Cortex of kidney (tissue), 1 donor: ENCODE data around the gene AFAP1L2.

Source experiments
- DNase-seq: peaks from one replicate; lab custom pipeline; 2025; lab: John Stamatoyannopoulos, UW

Gene AFAP1L2

GRCh38 chr10:114310346-114310745 is 94.0 kb downstream of the AFAP1L2 start:
- no peak for DNase-seq

DNA sequence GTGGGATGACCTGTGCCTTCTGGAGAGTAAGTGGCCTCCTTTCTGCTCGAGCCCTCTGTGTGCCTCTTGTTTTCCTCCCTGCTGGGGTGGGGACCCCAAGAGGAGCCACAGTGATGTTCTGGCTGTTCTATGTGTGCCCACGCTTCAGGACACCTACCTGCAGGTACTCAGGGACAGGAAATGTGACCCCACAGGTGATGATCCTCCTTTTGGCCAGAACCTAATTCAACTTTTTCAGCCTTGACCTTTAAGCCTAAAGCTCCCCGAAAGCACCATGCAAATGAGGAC is 95.0 kb downstream of the AFAP1L2 start:
- no peak for DNase-seq

DNA sequence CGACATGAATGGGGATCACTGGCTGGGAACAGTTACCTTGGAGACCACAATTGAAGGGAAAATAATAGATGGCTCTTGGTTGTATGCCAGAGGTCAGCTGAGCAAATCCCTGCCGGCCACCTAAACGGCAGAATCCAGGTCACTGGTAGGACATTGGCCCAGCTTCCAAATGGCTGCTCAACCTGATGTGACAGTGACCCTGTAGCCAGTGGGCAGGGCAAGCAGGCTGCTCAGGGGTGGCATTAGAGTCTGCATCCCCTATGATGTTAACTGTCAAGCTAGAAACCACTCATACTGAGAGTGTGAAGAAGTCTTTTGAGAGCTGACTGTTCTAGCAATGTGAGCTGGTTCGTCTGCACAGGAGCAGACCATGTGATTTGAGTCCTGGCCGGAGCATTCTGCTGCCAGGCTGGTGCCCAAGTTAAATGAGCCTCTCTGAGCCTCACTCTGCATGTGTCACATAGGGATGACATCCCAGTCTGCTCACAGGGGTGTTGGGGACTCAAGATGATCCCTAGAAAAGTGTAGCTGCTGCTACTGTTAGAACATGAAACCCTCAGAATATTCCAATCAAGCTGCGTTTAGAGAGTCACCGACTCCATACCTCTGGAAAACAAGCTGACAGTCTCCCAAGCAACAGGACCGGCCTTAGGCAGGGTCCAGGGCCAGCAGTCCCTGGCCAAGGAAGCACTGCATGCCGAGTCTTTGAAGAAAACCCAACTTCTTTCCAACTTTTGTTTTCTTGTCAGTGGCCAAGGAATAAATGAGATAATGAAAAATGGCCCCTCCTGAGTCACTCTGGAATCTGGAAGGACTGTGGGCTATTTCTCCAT is 95.6 kb downstream of the AFAP1L2 start:
- no peak for DNase-seq

DNA sequence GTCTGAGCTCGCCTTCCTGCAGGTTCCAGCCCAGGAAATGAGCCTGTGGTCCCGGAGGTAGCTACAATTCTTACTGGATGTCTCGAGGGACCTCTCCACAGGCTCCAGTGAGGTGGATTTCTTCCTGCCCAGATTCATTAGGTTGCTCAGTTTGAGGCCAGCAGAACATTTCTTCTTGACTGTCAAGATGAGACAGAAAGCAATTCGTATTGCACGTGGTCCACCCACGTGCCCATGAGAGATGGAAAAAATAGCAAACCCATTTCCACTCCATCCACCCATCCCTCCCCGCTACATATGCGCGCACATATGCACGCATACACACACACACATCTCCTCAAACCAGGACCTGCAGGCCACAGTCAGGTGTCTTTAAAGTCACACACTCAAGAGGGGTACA is 96.6 kb downstream of the AFAP1L2 start:
- DNase-seq = no peak

GRCh38 chr10:114306116-114306973 is 98.0 kb downstream of the AFAP1L2 start:
- no peak for DNase-seq

DNA sequence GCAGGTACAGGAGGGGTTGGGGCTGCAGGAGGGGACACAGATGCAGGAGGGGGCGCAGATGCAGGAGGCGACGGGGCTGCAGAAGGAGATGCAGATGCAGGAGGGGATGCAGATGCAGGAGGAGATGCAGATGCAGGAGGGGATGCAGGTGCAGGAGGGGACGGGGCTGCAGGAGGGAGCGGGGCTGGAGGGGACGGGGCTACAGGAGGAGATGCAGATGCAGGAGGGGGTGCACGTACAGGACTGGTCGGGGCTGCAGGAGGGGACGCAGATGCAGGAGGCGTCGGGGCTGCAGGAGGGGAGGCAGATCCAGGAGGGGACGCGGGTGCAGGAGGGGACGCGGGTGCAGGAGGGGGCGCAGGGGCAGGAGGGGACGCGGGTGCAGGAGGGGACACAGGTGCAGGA is 98.8 kb downstream of the AFAP1L2 start:
- DNase-seq = no peak

DNA sequence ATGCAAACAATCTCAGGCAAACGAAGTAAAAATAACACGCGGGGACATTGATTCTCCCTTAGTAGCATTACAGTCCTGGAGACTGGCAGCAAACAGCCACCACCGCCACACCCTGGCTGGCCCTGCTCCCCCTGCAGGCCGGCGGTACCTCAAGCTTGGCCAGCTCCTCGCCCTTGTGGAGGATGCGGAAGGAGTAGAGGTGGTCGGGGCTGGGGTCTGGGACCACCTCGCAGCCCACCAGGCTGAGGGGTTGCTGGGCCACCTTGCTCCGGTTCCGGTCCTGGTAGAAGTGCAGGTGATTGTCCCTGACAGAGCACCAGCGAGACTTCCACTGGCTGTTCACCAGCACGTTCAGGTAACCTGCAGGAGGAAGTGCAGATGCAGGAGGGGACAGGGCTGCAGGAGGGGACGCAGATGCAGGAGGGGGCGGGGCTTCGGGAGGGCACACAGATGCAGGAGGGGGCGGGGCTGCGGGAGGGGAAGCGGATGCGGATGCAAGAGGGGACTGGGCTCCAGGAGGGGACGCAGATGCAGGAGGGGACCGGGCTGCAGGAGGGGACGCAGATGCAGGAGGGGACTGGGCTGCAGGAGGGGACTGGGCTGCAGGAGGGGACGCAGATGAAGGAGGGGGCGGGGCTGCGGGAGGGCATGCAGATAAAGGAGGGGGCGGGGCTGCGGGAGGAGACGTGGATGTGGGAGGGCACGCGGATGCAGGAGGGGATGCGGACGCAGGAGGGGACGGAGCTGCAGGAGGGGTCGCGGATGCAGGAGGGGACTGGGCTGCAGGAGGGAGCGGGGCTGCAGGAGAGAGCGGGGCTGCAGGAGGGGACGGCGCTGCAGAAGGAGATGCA is 99.5 kb downstream of the AFAP1L2 start:
- no peak for DNase-seq

- DNase-seq = no peak
These were observed 100.2 kb downstream of the AFAP1L2 start for GRCh38 chr10:114304017-114304570.

- DNase-seq = no peak
These were observed 100.7 kb downstream of the AFAP1L2 start for GRCh38 chr10:114303556-114303955.

DNA sequence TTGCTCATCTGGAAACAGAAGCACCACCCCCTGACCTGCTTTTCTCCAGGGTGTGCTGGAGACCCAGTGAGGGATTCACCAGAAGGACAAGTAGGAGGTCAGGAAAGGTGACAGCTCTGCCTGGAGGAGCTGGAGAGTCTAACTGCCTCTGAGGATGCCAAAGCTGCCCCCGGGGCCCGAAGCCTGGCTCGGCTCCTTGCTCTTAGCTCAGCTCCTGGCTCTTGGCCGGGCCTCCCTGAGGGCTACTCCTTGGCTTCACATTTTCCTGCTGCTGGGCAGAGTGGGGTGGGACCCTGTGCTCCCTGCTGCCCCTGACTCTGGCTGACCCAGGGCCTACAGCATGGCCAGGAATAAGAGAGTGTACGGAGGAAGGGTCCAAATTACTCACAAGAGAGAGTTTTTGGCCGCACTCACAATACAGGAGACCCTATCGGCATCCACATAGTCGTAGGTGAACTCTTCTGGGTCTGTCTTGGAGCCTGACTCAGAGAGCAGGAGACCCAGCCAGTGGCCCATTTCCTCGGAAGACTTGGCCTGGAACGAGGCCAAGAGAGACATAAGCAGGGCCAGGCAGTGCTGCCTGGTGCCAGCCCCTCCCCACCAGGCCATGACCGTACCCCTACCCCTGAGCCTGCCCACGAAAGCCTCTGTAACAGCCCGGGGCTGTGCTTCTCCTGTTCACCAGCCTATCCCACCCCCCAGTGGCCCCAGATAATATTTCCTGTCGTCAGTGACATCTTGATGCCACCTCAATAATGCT is 102.2 kb downstream of the AFAP1L2 start:
- no peak for DNase-seq

- no peak for DNase-seq
These were observed 103.1 kb downstream of the AFAP1L2 start for GRCh38 chr10:114301177-114301576.

DNA sequence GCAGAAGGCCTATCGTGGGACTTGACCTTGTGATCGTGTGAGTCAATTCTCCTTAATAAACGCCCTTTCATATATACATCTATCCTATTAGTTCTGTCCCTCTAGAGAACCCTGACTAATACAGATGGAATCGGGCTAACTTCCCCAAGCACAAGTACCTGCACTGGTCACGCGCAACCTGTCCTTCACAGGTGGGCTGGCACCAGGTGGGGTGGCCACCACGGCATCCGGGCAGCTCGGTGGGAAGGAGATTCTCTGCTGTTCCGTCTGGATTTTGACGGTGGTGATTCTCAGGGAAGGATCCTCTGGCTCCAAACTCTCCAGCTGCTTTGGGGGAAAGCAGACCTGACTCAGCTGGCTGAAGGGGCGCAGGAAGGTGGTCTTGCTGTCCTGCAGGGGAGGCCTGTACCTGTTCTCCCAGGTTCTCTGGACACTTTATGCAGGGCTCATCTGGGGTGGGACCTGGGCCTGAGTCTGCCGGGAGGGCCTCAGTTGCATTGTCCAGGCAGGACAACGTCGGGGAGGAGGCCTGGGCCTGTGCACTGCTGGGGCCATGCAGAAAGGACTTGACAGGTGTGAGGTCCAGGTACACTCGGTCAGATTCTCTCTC is 104.2 kb downstream of the AFAP1L2 start:
- DNase-seq = no peak

GRCh38 chr10:114297136-114297705 is 107.1 kb downstream of the AFAP1L2 start:
- DNase-seq = no peak

GRCh38 chr10:114295393-114295792 is 108.9 kb downstream of the AFAP1L2 start:
- DNase-seq = no peak

GRCh38 chr10:114294549-114294948 is 109.8 kb downstream of the AFAP1L2 start:
- DNase-seq = no peak

DNA sequence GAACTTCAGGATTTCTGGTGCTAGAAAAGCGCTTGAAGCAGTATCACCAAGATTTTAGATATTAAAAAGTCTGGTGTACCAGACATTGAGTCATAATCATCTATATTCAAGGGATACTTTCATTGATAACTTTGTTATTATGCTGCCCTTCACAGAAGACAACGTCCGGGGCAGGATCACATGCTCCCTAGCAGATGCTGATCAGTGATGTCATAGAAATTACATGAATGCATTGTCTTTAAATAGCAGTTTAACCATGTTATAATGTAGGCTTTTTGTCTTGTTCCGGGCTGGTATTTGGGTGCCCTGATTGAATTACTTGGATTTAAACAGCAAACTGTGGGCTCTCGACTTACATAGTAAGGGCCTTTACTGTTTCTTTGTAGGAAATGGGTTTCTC is 111.2 kb downstream of the AFAP1L2 start:
- no peak for DNase-seq

DNA sequence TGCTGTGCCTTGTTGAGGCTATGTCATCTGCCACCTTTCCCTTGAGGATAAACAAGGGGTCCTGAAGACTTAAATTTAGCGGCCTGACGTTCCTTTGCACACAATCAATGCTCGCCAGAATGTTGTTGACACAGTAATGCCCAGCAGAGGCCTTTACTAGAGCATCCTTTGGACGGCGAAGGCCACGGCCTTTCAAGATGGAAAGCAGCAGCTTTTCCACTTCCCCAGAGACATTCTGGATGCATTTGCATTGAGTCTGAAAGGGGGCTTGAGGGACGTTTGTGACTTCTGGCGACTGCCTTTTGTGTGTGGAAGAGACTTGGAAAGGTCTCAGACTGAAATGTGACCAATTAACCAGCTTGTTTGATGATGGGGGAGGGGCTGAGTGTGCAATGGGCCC is 112.8 kb downstream of the AFAP1L2 start:
- no peak for DNase-seq

DNA sequence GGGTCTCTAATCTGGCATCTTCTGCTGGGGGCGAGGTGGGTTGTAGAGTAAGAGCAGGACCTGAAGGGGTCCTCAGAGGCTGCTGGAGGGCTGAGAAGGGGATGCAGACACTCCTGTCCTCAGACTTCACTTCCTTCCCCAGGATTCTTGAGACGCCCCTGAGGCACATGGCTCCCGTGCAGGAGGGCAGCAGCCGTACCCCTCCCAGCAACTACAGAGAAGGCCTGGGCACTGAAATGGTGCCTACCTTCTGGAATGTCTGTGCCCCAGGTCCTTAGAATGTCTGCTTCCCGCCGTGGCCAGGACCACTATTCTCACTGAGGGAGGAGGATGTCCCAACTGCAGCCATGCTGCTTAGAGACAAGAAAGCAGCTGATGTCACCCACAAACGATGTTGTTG is 113.2 kb downstream of the AFAP1L2 start:
- no peak for DNase-seq

GRCh38 chr10:114290038-114290437 is 114.3 kb downstream of the AFAP1L2 start:
- DNase-seq = no peak

GRCh38 chr10:114289096-114289436 is 115.2 kb downstream of the AFAP1L2 start:
- DNase-seq = no peak
